Thyroid gland (tissue), 4 donors: ENCODE data around the gene ZKSCAN3.

Experiments
- POLR2A ChIP-seq, 2 donors: fragments of 450-650 bp; IDR thresholded peaks; one replicate each; pipeline ENCODE4 v1.6.1; 2017; ENCODE audit warnings: antibody characterized with exemption in 2 of 2, mild to moderate bottlenecking in 2 of 2, moderate library complexity in 1 of 2
- TF ChIP-seq, protein P1 (sequence below), 6 experiments: fragments of 200-600 bp in 3 of 6; fragments of 450-650 bp in 3 of 6; sonication (generic) in 3 of 6; IDR thresholded peaks; one replicate each; pipeline ENCODE4 v1.5.1; 2016 to 2019; ENCODE audit warnings: antibody characterized with exemption in 6 of 6, mild to moderate bottlenecking in 2 of 6, inconsistent platforms in 1 of 6, moderate library complexity in 1 of 6

DNA sequence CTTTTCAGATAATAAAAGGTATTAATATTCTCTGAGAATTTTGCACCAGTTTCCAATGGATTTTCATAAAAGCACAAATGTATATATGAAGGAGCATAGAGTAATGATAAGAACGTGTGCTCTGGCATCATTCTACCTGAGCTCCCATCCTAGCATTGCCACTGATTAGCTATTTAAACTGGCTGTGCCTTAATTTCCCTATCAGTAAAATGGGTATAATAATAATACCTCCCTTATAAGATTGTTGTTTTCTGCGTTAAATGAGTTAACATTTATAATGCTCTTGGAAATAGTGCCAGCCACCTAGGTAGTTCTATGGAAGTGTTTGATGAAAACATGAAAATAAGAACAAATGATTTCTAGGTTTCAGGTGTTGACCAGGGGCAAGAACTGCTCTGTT, 11.2 kb downstream of the ZKSCAN3 start:
- no peak for TF ChIP-seq POLR2A (IDR thresholded peaks at IDR 0.05)
- TF ChIP-seq, protein P1, sequence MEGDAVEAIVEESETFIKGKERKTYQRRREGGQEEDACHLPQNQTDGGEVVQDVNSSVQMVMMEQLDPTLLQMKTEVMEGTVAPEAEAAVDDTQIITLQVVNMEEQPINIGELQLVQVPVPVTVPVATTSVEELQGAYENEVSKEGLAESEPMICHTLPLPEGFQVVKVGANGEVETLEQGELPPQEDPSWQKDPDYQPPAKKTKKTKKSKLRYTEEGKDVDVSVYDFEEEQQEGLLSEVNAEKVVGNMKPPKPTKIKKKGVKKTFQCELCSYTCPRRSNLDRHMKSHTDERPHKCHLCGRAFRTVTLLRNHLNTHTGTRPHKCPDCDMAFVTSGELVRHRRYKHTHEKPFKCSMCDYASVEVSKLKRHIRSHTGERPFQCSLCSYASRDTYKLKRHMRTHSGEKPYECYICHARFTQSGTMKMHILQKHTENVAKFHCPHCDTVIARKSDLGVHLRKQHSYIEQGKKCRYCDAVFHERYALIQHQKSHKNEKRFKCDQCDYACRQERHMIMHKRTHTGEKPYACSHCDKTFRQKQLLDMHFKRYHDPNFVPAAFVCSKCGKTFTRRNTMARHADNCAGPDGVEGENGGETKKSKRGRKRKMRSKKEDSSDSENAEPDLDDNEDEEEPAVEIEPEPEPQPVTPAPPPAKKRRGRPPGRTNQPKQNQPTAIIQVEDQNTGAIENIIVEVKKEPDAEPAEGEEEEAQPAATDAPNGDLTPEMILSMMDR (IDR thresholded peaks at IDR 0.05), result no peak
